ENCODE data around the gene MC1R.

The MC1R gene

DNA sequence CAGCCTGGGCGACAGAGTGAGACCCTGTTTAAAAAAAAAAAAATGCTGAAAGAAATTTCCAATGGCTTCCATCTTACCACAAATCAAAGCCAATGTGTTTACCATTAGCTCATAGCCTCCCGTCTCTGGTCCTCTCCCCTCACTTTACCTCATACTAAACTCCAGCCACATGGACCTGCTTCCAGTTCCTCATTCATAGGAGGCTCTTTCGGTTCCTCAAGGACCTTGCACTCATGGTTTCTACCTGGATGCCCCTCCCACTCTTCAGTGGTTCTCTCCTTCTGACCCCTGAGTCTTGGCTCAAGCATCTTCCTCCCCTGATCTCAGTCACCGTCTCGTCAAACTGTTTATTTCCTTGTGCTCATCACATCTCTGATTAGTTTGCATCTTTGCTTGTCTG, 26.1 kb downstream of the MC1R start:
- no peak overlapping the region for H3K27ac ChIP-seq
- no peak overlapping the region for H3K4me2 ChIP-seq
- H4K20me1 ChIP-seq (ENCODE audit: insufficient read depth), result no peaks in the 10 kb centered on the region
- no peaks in the 10 kb centered on the region for H3K36me3 ChIP-seq (ENCODE audit: insufficient read depth)
- H3K4me3 ChIP-seq (IDR thresholded peaks at IDR 0.05; ENCODE audit: insufficient read depth, low read depth, low read length), result no peak overlapping the region
- peaks cover 9% of the 10 kb centered on the region for H3K4me1 ChIP-seq (ENCODE audit: low read depth, poor library complexity, severe bottlenecking)
- no peaks in the 10 kb centered on the region for H3K79me2 ChIP-seq (ENCODE audit: insufficient read depth, low read depth)
- TF ChIP-seq, protein P1, sequence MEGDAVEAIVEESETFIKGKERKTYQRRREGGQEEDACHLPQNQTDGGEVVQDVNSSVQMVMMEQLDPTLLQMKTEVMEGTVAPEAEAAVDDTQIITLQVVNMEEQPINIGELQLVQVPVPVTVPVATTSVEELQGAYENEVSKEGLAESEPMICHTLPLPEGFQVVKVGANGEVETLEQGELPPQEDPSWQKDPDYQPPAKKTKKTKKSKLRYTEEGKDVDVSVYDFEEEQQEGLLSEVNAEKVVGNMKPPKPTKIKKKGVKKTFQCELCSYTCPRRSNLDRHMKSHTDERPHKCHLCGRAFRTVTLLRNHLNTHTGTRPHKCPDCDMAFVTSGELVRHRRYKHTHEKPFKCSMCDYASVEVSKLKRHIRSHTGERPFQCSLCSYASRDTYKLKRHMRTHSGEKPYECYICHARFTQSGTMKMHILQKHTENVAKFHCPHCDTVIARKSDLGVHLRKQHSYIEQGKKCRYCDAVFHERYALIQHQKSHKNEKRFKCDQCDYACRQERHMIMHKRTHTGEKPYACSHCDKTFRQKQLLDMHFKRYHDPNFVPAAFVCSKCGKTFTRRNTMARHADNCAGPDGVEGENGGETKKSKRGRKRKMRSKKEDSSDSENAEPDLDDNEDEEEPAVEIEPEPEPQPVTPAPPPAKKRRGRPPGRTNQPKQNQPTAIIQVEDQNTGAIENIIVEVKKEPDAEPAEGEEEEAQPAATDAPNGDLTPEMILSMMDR (conservative IDR thresholded peaks at IDR 0.05; ENCODE audit: low read depth, low read length), result no peak
- H3K9ac ChIP-seq, result no peak overlapping the region
- no peak overlapping the region for H2AFZ ChIP-seq (ENCODE audit: low read depth)
- peaks cover 68% of the 10 kb centered on the region for H3K27me3 ChIP-seq (ENCODE audit: insufficient read depth, low read depth)

DNA sequence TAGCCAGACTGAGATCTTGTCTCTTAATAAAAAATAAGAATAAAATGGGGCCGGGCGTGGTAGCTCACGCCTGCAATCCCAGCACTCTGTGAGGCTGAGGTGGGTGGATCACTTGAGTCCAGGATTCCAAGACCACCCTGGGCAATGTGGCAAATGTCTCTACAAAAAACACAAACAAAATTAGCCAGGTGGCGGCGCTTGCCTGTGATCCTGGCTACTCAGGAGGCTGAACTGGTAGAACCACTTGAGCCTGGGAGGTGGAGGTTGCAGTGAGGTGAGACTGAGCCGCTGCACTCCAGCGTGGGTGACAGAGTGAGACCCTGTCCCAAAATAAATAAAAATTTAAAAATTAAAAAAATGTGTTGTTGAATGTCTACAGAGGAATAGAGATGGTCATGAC, 27.0 kb downstream of the MC1R start:
- TF ChIP-seq, protein P1 (conservative IDR thresholded peaks at IDR 0.05; ENCODE audit: low read depth, low read length), result no peak
- Histone ChIP-seq H3K27ac (no peak overlapping the region), H3K9ac (no peak overlapping the region), H3K4me3 (IDR thresholded peaks at IDR 0.05; ENCODE audit: insufficient read depth, low read depth, low read length) (no peak overlapping the region), H2AFZ (ENCODE audit: low read depth) (no peak overlapping the region), H4K20me1 (ENCODE audit: insufficient read depth) (no peaks in the 10 kb centered on the region), H3K4me1 (ENCODE audit: low read depth, poor library complexity, severe bottlenecking) (peaks cover 9% of the 10 kb centered on the region), H3K4me2 (no peak overlapping the region), H3K27me3 (ENCODE audit: insufficient read depth, low read depth) (peaks cover 59% of the 10 kb centered on the region), H3K79me2 (ENCODE audit: insufficient read depth, low read depth) (no peaks in the 10 kb centered on the region), H3K36me3 (ENCODE audit: insufficient read depth) (no peaks in the 10 kb centered on the region)

DNA sequence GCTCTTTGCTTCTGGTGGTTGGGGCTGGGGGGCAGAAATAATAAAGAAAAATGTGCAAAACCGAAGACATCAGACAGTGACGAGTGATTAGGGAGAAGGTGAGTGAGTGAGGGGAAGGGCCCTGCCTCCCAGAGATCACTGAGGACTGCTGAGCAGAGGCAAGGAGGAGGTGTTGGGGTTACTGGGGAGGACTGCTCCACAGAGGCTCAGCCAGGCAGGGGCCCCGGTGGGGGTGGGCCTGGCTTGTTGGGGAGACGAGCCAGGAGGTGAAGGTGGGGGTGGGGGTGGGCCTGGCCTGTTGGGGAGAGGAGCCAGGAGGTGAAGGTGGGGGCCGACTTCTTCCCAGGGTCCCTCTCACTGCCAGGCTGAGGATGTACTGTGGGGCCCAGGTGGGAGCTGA, 27.9 kb downstream of the MC1R start:
- no peak overlapping the region for H3K9ac ChIP-seq
- TF ChIP-seq, protein P1 (conservative IDR thresholded peaks at IDR 0.05; ENCODE audit: low read depth, low read length), result no peak
- H3K79me2 ChIP-seq (ENCODE audit: insufficient read depth, low read depth), result no peaks in the 10 kb centered on the region
- H3K36me3 ChIP-seq (ENCODE audit: insufficient read depth), result no peaks in the 10 kb centered on the region
- peaks cover 54% of the 10 kb centered on the region for H3K27me3 ChIP-seq (ENCODE audit: insufficient read depth, low read depth)
- H3K4me2 ChIP-seq, result no peak overlapping the region
- no peak overlapping the region for H3K27ac ChIP-seq
- H4K20me1 ChIP-seq (ENCODE audit: insufficient read depth), result no peaks in the 10 kb centered on the region
- no peak overlapping the region for H3K4me3 ChIP-seq (IDR thresholded peaks at IDR 0.05; ENCODE audit: insufficient read depth, low read depth, low read length)
- H3K4me1 ChIP-seq (ENCODE audit: low read depth, poor library complexity, severe bottlenecking), result peaks cover 9% of the 10 kb centered on the region
- H2AFZ ChIP-seq (ENCODE audit: low read depth), result no peak overlapping the region

DNA sequence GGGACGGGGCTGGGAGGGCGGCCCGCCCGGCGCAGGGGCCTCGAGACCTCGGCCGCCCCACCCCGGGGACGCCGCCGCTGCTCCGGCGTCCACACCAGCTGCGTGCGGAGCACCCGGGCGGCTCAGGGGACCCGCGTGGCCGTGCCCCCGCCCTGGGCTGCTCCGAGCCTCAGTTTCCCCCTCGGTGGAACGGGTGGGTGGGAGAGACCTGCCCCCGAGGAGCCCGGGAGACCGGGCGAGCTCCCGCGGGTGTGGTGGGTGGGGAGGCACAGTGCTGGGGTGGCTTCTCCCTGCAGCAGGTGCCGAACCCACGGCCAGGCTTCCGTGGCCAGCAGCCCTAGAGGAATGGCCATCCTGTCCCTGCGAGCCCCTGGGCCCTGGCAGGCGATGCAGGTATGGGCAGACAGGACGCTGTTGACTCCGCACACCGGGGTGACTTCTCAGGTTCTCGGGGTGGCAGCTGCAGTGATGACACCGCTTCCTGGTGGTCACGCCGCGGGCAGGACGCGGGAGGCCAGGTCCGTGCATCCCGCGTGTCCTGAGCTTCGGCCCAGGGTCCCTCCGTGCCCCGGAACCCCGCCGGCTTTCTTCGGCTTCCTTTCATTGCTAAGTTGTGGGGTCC, 30.6 kb downstream of the MC1R start:
- Histone ChIP-seq H3K4me2 (peak overlapping the region; percentile 84), H3K79me2 (ENCODE audit: insufficient read depth, low read depth) (no peaks in the 10 kb centered on the region), H2AFZ (ENCODE audit: low read depth) (no peak overlapping the region; the same call in 1 of the 2 replicates), H4K20me1 (ENCODE audit: insufficient read depth) (no peaks in the 10 kb centered on the region), H3K4me1 (ENCODE audit: low read depth, poor library complexity, severe bottlenecking) (peaks cover 16% of the 10 kb centered on the region), H3K9ac (peak overlapping the region; percentile 25; the same call in 1 of the 2 replicates), H3K36me3 (ENCODE audit: insufficient read depth) (no peaks in the 10 kb centered on the region), H3K4me3 (IDR thresholded peaks at IDR 0.05; ENCODE audit: insufficient read depth, low read depth, low read length) (no peak overlapping the region), H3K27ac (no peak overlapping the region), H3K27me3 (ENCODE audit: insufficient read depth, low read depth) (peaks cover 33% of the 10 kb centered on the region)
- TF ChIP-seq, protein P1 (conservative IDR thresholded peaks at IDR 0.05; ENCODE audit: low read depth, low read length), result no peak
